H9 (cell line): Measurements from ENCODE around the gene SH3RF3. TPM values are rescaled to one million over a fixed set of nuclear protein-coding genes. Genes with fewer than 3 reads are reported as not detected.

ENCODE experiments used
- DNase-seq: peaks from one replicate; pipeline ENCODE4 v3.0.0-alpha.2; 2017
- H2AFZ ChIP-seq: one replicate; pipeline ENCODE4 v1.6.1; 2013; ENCODE audit warnings: mild to moderate bottlenecking, low read length, control low read depth, moderate library complexity
- H2AK5ac ChIP-seq: 2 replicates; pipeline ENCODE4 v1.6.1; 2013; ENCODE audit warnings: low read length, control low read depth, mixed read lengths; ENCODE audit not compliant: insufficient read length
- H2BK120ac ChIP-seq: one replicate; pipeline ENCODE4 v1.6.1; 2013; ENCODE audit warnings: low read depth, mild to moderate bottlenecking, low read length, control low read depth, inconsistent platforms; ENCODE audit not compliant: poor library complexity, severe bottlenecking
- H2BK12ac ChIP-seq: 2 replicates; pipeline ENCODE4 v1.6.1; 2013; ENCODE audit warnings: low read length, control low read depth, mixed read lengths, low read depth; ENCODE audit not compliant: insufficient read length
- H2BK15ac ChIP-seq: 2 replicates; pipeline ENCODE4 v1.6.1; 2013; ENCODE audit warnings: low read depth, low read length, control low read depth
- H2BK20ac ChIP-seq: one replicate; pipeline ENCODE4 v1.6.1; 2013; ENCODE audit warnings: low read depth, mild to moderate bottlenecking, low read length, control low read depth, inconsistent platforms; ENCODE audit not compliant: poor library complexity, severe bottlenecking
- H2BK5ac ChIP-seq: 2 replicates; pipeline ENCODE4 v1.6.1; 2013; ENCODE audit warnings: low read length, control low read depth, mixed read lengths; ENCODE audit not compliant: insufficient read length
- H3K14ac ChIP-seq: 2 replicates; pipeline ENCODE4 v1.6.1; 2013; ENCODE audit warnings: low read length, control low read depth; ENCODE audit not compliant: insufficient read depth
- H3K18ac ChIP-seq: 2 replicates; pipeline ENCODE4 v1.6.1; 2013; ENCODE audit warnings: low read depth, mild to moderate bottlenecking, mixed read lengths, low read length, control low read depth; ENCODE audit not compliant: insufficient read length
- H3K23ac ChIP-seq: 2 replicates; pipeline ENCODE4 v1.6.1; 2013; ENCODE audit warnings: low read length, control low read depth, mixed read lengths, low read depth; ENCODE audit not compliant: insufficient read length
- H3K23me2 ChIP-seq: 2 replicates; pipeline ENCODE4 v1.6.1; 2013; ENCODE audit warnings: low read depth, mild to moderate bottlenecking, mixed read lengths, low read length, control low read depth; ENCODE audit not compliant: insufficient read length, poor library complexity, severe bottlenecking
- H3K27ac ChIP-seq: 2 replicates; pipeline ENCODE4 v1.5.1; 2013; ENCODE audit warnings: low read length, control low read depth, mixed read lengths, low read depth; ENCODE audit not compliant: insufficient read length
- H3K27me3 ChIP-seq: 2 replicates; pipeline ENCODE4 v1.6.1; 2013; ENCODE audit warnings: low read length, control low read depth, inconsistent platforms; ENCODE audit not compliant: insufficient read depth
- H3K4ac ChIP-seq: 2 replicates; pipeline ENCODE4 v1.6.1; 2013; ENCODE audit warnings: low read depth, mild to moderate bottlenecking, control low read depth, inconsistent platforms, low read length, moderate library complexity
- H3K4me1 ChIP-seq: 2 replicates; pipeline ENCODE4 v1.6.1; 2013; ENCODE audit warnings: low read length, control low read depth, inconsistent platforms; ENCODE audit not compliant: insufficient read depth
- H3K4me2 ChIP-seq: 2 replicates; pipeline ENCODE4 v1.6.1; 2013; ENCODE audit warnings: low read length, control low read depth, mixed read lengths; ENCODE audit not compliant: insufficient read length, insufficient read depth
- H3K56ac ChIP-seq: 2 replicates; pipeline ENCODE4 v1.6.1; 2013; ENCODE audit warnings: low read depth, mild to moderate bottlenecking, mixed read lengths, low read length, control low read depth; ENCODE audit not compliant: insufficient read length
- H3K79me1 ChIP-seq: 2 replicates; pipeline ENCODE4 v1.6.1; 2013; ENCODE audit warnings: low read depth, mild to moderate bottlenecking, moderate library complexity, low read length, control low read depth, inconsistent platforms; ENCODE audit not compliant: insufficient read depth, poor library complexity, severe bottlenecking
- H3K79me2 ChIP-seq: 2 replicates; pipeline ENCODE4 v1.6.1; 2013; ENCODE audit warnings: low read length, control low read depth, inconsistent platforms; ENCODE audit not compliant: insufficient read depth
- H3K9ac ChIP-seq: 2 replicates; pipeline ENCODE4 v1.6.1; 2013; ENCODE audit warnings: low read length, control low read depth, mixed read lengths; ENCODE audit not compliant: insufficient read length; ENCODE audit errors: extremely low read depth
- H3K9me3 ChIP-seq: one replicate; pipeline ENCODE4 v1.6.1; 2013; ENCODE audit warnings: low read depth, low read length, inconsistent platforms; ENCODE audit not compliant: control insufficient read depth
- H3T11ph ChIP-seq: one replicate; pipeline ENCODE4 v1.6.1; 2013; ENCODE audit warnings: mild to moderate bottlenecking, low read length, control low read depth, inconsistent platforms
- H4K20me1 ChIP-seq: one replicate; pipeline ENCODE4 v1.6.1; 2013; ENCODE audit not compliant: control insufficient read depth, insufficient read length, insufficient read depth
- H4K5ac ChIP-seq: 2 replicates; pipeline ENCODE4 v1.6.1; 2013; ENCODE audit warnings: low read depth, mild to moderate bottlenecking, mixed read lengths, low read length, control low read depth; ENCODE audit not compliant: insufficient read length
- H4K8ac ChIP-seq: replicated peaks from 2 replicates; pipeline ENCODE4 v1.6.1; 2013; ENCODE audit warnings: low read length, control low read depth, mixed read lengths, low read depth; ENCODE audit not compliant: insufficient read length
- H4K91ac ChIP-seq: 2 replicates; pipeline ENCODE4 v1.6.1; 2013; ENCODE audit warnings: low read depth, mild to moderate bottlenecking, moderate library complexity, mixed read lengths, low read length, control low read depth; ENCODE audit not compliant: insufficient read length
- H3K27ac Mint-ChIP-seq, 3 experiments: 2 replicates in 2 of 3; 3 replicates in 1 of 3; pipeline ENCODE4 v1.8.0; 2020 to 2021; ENCODE audit warnings: mixed read lengths in 3 of 3, mild to moderate bottlenecking in 1 of 3, moderate library complexity in 1 of 3
- H3K27me3 Mint-ChIP-seq: 2 replicates; pipeline ENCODE4 v1.8.0; 2021; ENCODE audit warnings: low read depth, mild to moderate bottlenecking, moderate library complexity, mixed read lengths
- H3K36me3 Mint-ChIP-seq, 3 experiments: 2 replicates in 2 of 3; 3 replicates in 1 of 3; pipeline ENCODE4 v1.8.0; 2020 to 2021; ENCODE audit warnings: low read depth in 3 of 3, mixed read lengths in 3 of 3; ENCODE audit not compliant: insufficient read depth in 1 of 3
- H3K4me1 Mint-ChIP-seq, 2 experiments: 2 replicates each; pipeline ENCODE4 v1.8.0; 2020; ENCODE audit warnings: mixed read lengths in 2 of 2
- H3K4me3 Mint-ChIP-seq, 2 experiments: 2 replicates in 1 of 2; 3 replicates in 1 of 2; pipeline ENCODE4 v1.8.0; 2020 to 2021; ENCODE audit warnings: mild to moderate bottlenecking in 2 of 2, mixed read lengths in 2 of 2, moderate library complexity in 1 of 2
- H3K9me3 Mint-ChIP-seq, 2 experiments: 2 replicates in 1 of 2; 3 replicates in 1 of 2; pipeline ENCODE4 v1.8.0; 2020; ENCODE audit warnings: mild to moderate bottlenecking in 2 of 2, mixed read lengths in 2 of 2, moderate library complexity in 1 of 2
- CTCF ChIP-seq: fragments of 200-600 bp; sonication (generic); conservative IDR thresholded peaks from 3 replicates; pipeline ENCODE4 v1.8.0; 2021; ENCODE audit warnings: antibody characterized with exemption, mild to moderate bottlenecking
- whole genome bisulfite sequencing: extraction: QIAGEN DNeasy Blood & Tissue Kit; methylation state at CpG from one replicate; pipeline ENCODE4 v1.1.7; 2013; ENCODE audit warnings: missing lambda C conversion rate, low lambda C conversion rate, mixed read lengths; ENCODE audit not compliant: insufficient read length; ENCODE audit errors: extremely low coverage; 5-methylcytosine and 5-hydroxymethylcytosine counted together
- total RNA-seq: library from RNA; stranded (reverse); gene quantifications from 2 replicates; pipeline ENCODE4 v1.2.1, GENCODE V29; 2021

SH3RF3 gene
- total RNA-seq, 1 experiment from 2014 or later = 0.46 TPM

- WGBS = no CpG with 5 or more reads among the region's 11 CpGs
- no peaks in the 10 kb centered on the region for H4K20me1 ChIP-seq
- no peak overlapping the region for H2BK12ac ChIP-seq
- H3K27me3 Mint-ChIP-seq = peaks cover 2% of the 10 kb centered on the region
- no peaks in the 10 kb centered on the region for H3K9me3 Mint-ChIP-seq
- H2AFZ ChIP-seq = no peak overlapping the region
- H3K79me1 ChIP-seq = no peaks in the 10 kb centered on the region
- no peak overlapping the region for H3K56ac ChIP-seq
- no peak for TF ChIP-seq CTCF
- H3K27ac Mint-ChIP-seq = no peak overlapping the region
- H3K4ac ChIP-seq = no peak overlapping the region
- no peak overlapping the region for H3T11ph ChIP-seq
- H3K4me1 ChIP-seq = peaks cover 9% of the 10 kb centered on the region; the same call in 1 of the 2 replicates
- H3K4me1 Mint-ChIP-seq = peaks cover 13 to 16% of the 10 kb centered on the region in 2 experiments
- H2BK5ac ChIP-seq = no peak overlapping the region
- no peak overlapping the region for H2BK20ac ChIP-seq
- no peak overlapping the region for H4K5ac ChIP-seq
- H3K36me3 Mint-ChIP-seq = no peaks in the 10 kb centered on the region
- H3K9ac ChIP-seq = no peak overlapping the region
- no peak overlapping the region for H3K23ac ChIP-seq
- no peak overlapping the region for H3K18ac ChIP-seq
- no peaks in the 10 kb centered on the region for H3K79me2 ChIP-seq
- H3K27me3 ChIP-seq = no peaks in the 10 kb centered on the region
- no peaks in the 10 kb centered on the region for H3K23me2 ChIP-seq
- H3K9me3 ChIP-seq = no peaks in the 10 kb centered on the region
- no peak overlapping the region for H4K91ac ChIP-seq
- H4K8ac ChIP-seq = no peak overlapping the region
- no peak overlapping the region for H3K4me2 ChIP-seq
- no peak overlapping the region for H2BK15ac ChIP-seq
- no peak overlapping the region for H2AK5ac ChIP-seq
- no peak overlapping the region for H3K14ac ChIP-seq
- no peak overlapping the region for H3K27ac ChIP-seq
- no peak overlapping the region for H3K4me3 Mint-ChIP-seq
- H2BK120ac ChIP-seq = no peak overlapping the region
- DNase-seq = no peak
These were observed 96.3 kb downstream of the SH3RF3 start for GRCh38 chr2:109225170-109225782.
